IMR-90 (cell line): ENCODE data around the gene TULP4. TPM values are rescaled to one million over a fixed set of nuclear protein-coding genes. Genes with fewer than 3 reads are reported as not detected.

ENCODE experiments used
- ATAC-seq: fragments of 200-7000 bp; cut with Tn5 transposase; 2 replicates; pipeline ENCODE4 v1.9.1; 2020; ENCODE audit warnings: low read depth, mild to moderate bottlenecking, moderate library complexity
- BruUV-seq: library from RNA; stranded (reverse); fragments of 400-500 nt; replicated peaks from 2 replicates; lab custom pipeline; 2021; lab: Mats Ljungman, UMichigan
- CTCF ChIA-PET: fragments of 300-600 bp; formaldehyde crosslinking; extraction: SDS; loops from one replicate; lab custom pipeline; 2021; ENCODE audit warnings: antibody characterized with exemption; lab: Yijun Ruan, JAX
- POLR2A ChIA-PET: fragments of 300-600 bp; sonication (Branson Sonifier 250); formaldehyde crosslinking; loops from one replicate; lab custom pipeline; 2022; ENCODE audit warnings: antibody characterized with exemption; ENCODE audit not compliant: unreplicated experiment; lab: Charles Lee
- DNase-seq: peaks from one replicate; pipeline ENCODE4 v3.0.0; 2013
- H2AFZ ChIP-seq: replicated peaks from 2 replicates; pipeline ENCODE3; 2013; ENCODE audit warnings: low read length, mild to moderate bottlenecking; ENCODE audit not compliant: poor library complexity
- H2AK5ac ChIP-seq: 2 replicates; pipeline ENCODE4 v1.6.1; 2013; ENCODE audit warnings: low read depth, low read length, inconsistent platforms
- H2AK9ac ChIP-seq: replicated peaks from 2 replicates; pipeline ENCODE3; 2013; ENCODE audit warnings: mild to moderate bottlenecking, low read depth, low read length, moderate library complexity; ENCODE audit not compliant: poor library complexity
- H2BK120ac ChIP-seq: 2 replicates; pipeline ENCODE4 v1.6.1; 2013; ENCODE audit warnings: low read depth, low read length, inconsistent platforms
- H2BK15ac ChIP-seq: 3 replicates; pipeline ENCODE4 v1.6.1; 2013; ENCODE audit warnings: low read depth, low read length, inconsistent platforms
- H2BK20ac ChIP-seq: 2 replicates; pipeline ENCODE4 v1.6.1; 2013; ENCODE audit warnings: low read depth, mild to moderate bottlenecking, inconsistent platforms, low read length, moderate library complexity
- H2BK5ac ChIP-seq: 2 replicates; pipeline ENCODE4 v1.6.1; 2013; ENCODE audit warnings: mild to moderate bottlenecking, low read depth, low read length, inconsistent platforms; ENCODE audit not compliant: poor library complexity, severe bottlenecking
- H3K14ac ChIP-seq: replicated peaks from 2 replicates; pipeline ENCODE4 v1.6.1; 2013; ENCODE audit warnings: low read depth, low read length, inconsistent platforms
- H3K18ac ChIP-seq: 2 replicates; pipeline ENCODE4 v1.6.1; 2013; ENCODE audit warnings: low read depth, low read length, control low read depth
- H3K23ac ChIP-seq: 2 replicates; pipeline ENCODE4 v1.6.1; 2013; ENCODE audit warnings: low read depth, low read length, inconsistent platforms
- H3K27ac ChIP-seq: 2 replicates; pipeline ENCODE4 v1.5.1; 2013; ENCODE audit warnings: mild to moderate bottlenecking, control low read depth, low read length; ENCODE audit not compliant: insufficient read depth
- H3K27me3 ChIP-seq: 2 replicates; pipeline ENCODE4 v1.6.1; 2013; ENCODE audit warnings: low read length; ENCODE audit not compliant: control insufficient read depth, insufficient read depth
- H3K36me3 ChIP-seq: 2 replicates; pipeline ENCODE4 v1.6.1; 2013; ENCODE audit warnings: low read length, mixed read lengths; ENCODE audit not compliant: control insufficient read depth, insufficient read depth
- H3K4ac ChIP-seq: 2 replicates; pipeline ENCODE4 v1.6.1; 2013; ENCODE audit warnings: low read depth, low read length, inconsistent platforms
- H3K4me1 ChIP-seq: 2 replicates; pipeline ENCODE4 v1.6.1; 2013; ENCODE audit warnings: low read length, mixed read lengths; ENCODE audit not compliant: control insufficient read depth, insufficient read depth
- H3K4me2 ChIP-seq: 2 replicates; pipeline ENCODE4 v1.6.1; 2013; ENCODE audit warnings: low read depth, mild to moderate bottlenecking, control low read depth, low read length, moderate library complexity
- H3K4me3 ChIP-seq: 2 replicates; pipeline ENCODE4 v1.5.1; 2013; ENCODE audit warnings: low read depth, mild to moderate bottlenecking, control low read depth, low read length, moderate library complexity; ENCODE audit not compliant: insufficient read depth
- H3K56ac ChIP-seq: 2 replicates; pipeline ENCODE4 v1.6.1; 2013; ENCODE audit warnings: low read length, inconsistent platforms; ENCODE audit not compliant: insufficient read depth; ENCODE audit errors: extremely low read depth
- H3K79me1 ChIP-seq, 2 experiments: 2 replicates each; pipeline ENCODE4 v1.6.1; 2013; ENCODE audit warnings: low read length in 2 of 2, inconsistent platforms in 1 of 2, low read depth in 1 of 2
- H3K9ac ChIP-seq: 2 replicates; pipeline ENCODE4 v1.6.1; 2013; ENCODE audit warnings: low read depth, low read length, control low read depth
- H3K9me1 ChIP-seq: 2 replicates; pipeline ENCODE4 v1.6.1; 2013; ENCODE audit warnings: low read length, inconsistent platforms; ENCODE audit not compliant: insufficient read depth
- H3K9me3 ChIP-seq: 2 replicates; pipeline ENCODE4 v1.6.1; 2013; ENCODE audit warnings: low read length; ENCODE audit not compliant: control insufficient read depth, insufficient read depth
- H4K20me1 ChIP-seq: 2 replicates; pipeline ENCODE4 v1.6.1; 2013; ENCODE audit warnings: low read length, inconsistent platforms; ENCODE audit not compliant: insufficient read depth
- H4K5ac ChIP-seq: 2 replicates; pipeline ENCODE4 v1.6.1; 2013; ENCODE audit warnings: mild to moderate bottlenecking, low read depth, low read length, control low read depth
- H4K8ac ChIP-seq, 2 experiments: 2 replicates each; pipeline ENCODE4 v1.6.1; 2013; ENCODE audit warnings: low read depth in 2 of 2, low read length in 2 of 2, control low read depth in 1 of 2, inconsistent platforms in 1 of 2
- H4K91ac ChIP-seq: 2 replicates; pipeline ENCODE4 v1.6.1; 2013; ENCODE audit warnings: low read depth, low read length, inconsistent platforms; ENCODE audit not compliant: insufficient read depth
- BHLHE40 ChIP-seq: fragments of 150-350 bp; IDR thresholded peaks from 2 replicates; pipeline ENCODE4 v1.6.1; 2016; ENCODE audit warnings: mild to moderate bottlenecking, low read depth, low read length
- CEBPB ChIP-seq: IDR thresholded peaks from 2 replicates; pipeline ENCODE4 v1.6.1; 2012; ENCODE audit warnings: low read depth, low read length, improper control_type of control experiment
- CHD1 ChIP-seq: IDR thresholded peaks from 2 replicates; pipeline ENCODE4 v1.6.1; 2012; ENCODE audit warnings: low read depth, low read length, improper control_type of control experiment
- FOS ChIP-seq: fragments of 150-350 bp; IDR thresholded peaks from 2 replicates; pipeline ENCODE4 v1.6.1; 2016; ENCODE audit warnings: low read depth, low read length
- MAFK ChIP-seq: IDR thresholded peaks from 2 replicates; pipeline ENCODE4 v1.6.1; 2012; ENCODE audit warnings: low read depth, low read length, improper control_type of control experiment
- MXI1 ChIP-seq: IDR thresholded peaks from 2 replicates; pipeline ENCODE4 v1.6.1; 2012; ENCODE audit warnings: low read depth, mild to moderate bottlenecking, low read length, moderate library complexity, borderline replicate concordance
- NFE2L2 ChIP-seq: fragments of 150-350 bp; IDR thresholded peaks from 2 replicates; pipeline ENCODE4 v1.6.1; 2016; ENCODE audit warnings: low read depth, mild to moderate bottlenecking, low read length
- POLR2A ChIP-seq: IDR thresholded peaks from 2 replicates; pipeline ENCODE4 v1.6.1; 2012; ENCODE audit warnings: mild to moderate bottlenecking, low read depth, low read length
- RAD21 ChIP-seq: IDR thresholded peaks from 2 replicates; pipeline ENCODE4 v1.6.1; 2012; ENCODE audit warnings: low read length, improper control_type of control experiment
- RCOR1 ChIP-seq: IDR thresholded peaks from 2 replicates; pipeline ENCODE4 v1.6.1; 2012; ENCODE audit warnings: mild to moderate bottlenecking, low read length, improper control_type of control experiment; ENCODE audit not compliant: insufficient replicate concordance
- RFX5 ChIP-seq: IDR thresholded peaks from 2 replicates; pipeline ENCODE4 v1.8.0; 2012; ENCODE audit warnings: low read depth, mild to moderate bottlenecking, low read length, moderate library complexity
- SMC3 ChIP-seq: fragments of 150-350 bp; IDR thresholded peaks from 2 replicates; pipeline ENCODE4 v1.6.1; 2016; ENCODE audit warnings: low read depth, mild to moderate bottlenecking, antibody characterized with exemption, low read length, moderate library complexity
- WGBS, 2 experiments: methylation state at CpG; one replicate each; pipeline versions ENCODE4 v1.1.5 to v1.1.7; 2013; ENCODE audit warnings: missing lambda C conversion rate in 2 of 2; ENCODE audit not compliant: insufficient read length in 1 of 2; ENCODE audit errors: extremely low coverage in 2 of 2; 5-methylcytosine and 5-hydroxymethylcytosine counted together
- dilution Hi-C: fragments of 300-500 bp; cut with HindIII; formaldehyde crosslinking; loops from one replicate; pipeline ENCODE4 v1.14.3; 2018; ENCODE audit warnings: low sequenced_read_pairs; ENCODE audit not compliant: unreplicated experiment
- in situ Hi-C: fragments of 300-500 bp; cut with MboI; formaldehyde crosslinking; loops from 3 replicates; pipeline ENCODE4 v1.14.3; 2019; ENCODE audit warnings: low sequenced_read_pairs, inconsistent platforms, mixed read lengths
- intact Hi-C: fragments of 100-400 bp; cut with micrococcal nuclease; formaldehyde crosslinking; loops from 2 replicates; pipeline ENCODE4 v1.10.0; 2022
- polyA plus RNA-seq, 3 experiments: library from polyadenylated mRNA; depleted of rRNA; stranded (reverse); fragments of >200 nt; gene quantifications; 2 replicates each; pipeline ENCODE4 v1.2.3, GENCODE V29; 2012; ENCODE audit warnings: low replicate concordance in 1 of 3
- total RNA-seq: library from RNA; depleted of rRNA; stranded (reverse); fragments of >200 nt; gene quantifications from 2 replicates; pipeline ENCODE4 v1.2.3, GENCODE V29; 2012
- TF ChIP-seq, protein P1 (sequence below): fragments of 150-350 bp; IDR thresholded peaks from 2 replicates; pipeline ENCODE4 v1.6.1; 2017; ENCODE audit warnings: mild to moderate bottlenecking, antibody characterized with exemption, low read length, low read depth

TULP4 gene
- total and polyA plus RNA-seq, 2 of the 4 experiments (the other 2 are of a cell fraction): 8.1 to 30.6 TPM

DNA sequence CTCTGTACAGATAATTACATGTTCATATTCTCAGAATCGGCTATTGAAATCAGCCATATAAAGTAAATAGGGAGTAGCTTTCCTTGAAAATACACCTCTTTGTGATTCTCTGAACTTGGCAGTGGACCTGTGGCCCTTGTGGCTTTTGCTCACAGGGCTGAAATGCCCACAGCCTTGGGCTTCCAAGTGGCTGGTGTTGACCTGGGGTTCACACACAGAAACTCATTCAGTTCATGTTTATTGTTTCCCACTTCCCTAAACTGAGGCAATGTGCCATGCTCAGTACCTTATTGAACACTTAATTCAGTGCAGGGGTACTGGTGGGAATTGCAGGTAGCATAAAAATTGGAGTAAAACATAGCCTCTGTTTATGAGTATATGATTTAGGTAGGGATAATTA is 19.1 kb upstream of the TULP4 start:
- ATAC-seq (no peak), DNase-seq (no peak)
- intact Hi-C loops: no loop called here
- Histone ChIP-seq H4K91ac (no peak overlapping the region), H4K20me1 (peaks cover 9% of the 10 kb centered on the region), H3K4ac (no peak overlapping the region), H3K9ac (no peak overlapping the region), H2BK15ac (no peak overlapping the region), H4K5ac (no peak overlapping the region), H3K9me1 (no peaks in the 10 kb centered on the region), H3K27me3 (no peaks in the 10 kb centered on the region), H3K56ac (no peak overlapping the region), H3K14ac (no peak overlapping the region), H3K18ac (no peak overlapping the region), H3K4me2 (no peak overlapping the region), H3K4me1 (no peaks in the 10 kb centered on the region), H3K4me3 (no peak overlapping the region), H4K8ac (no peak overlapping the region), H2BK120ac (no peak overlapping the region), H2AK9ac (no peak overlapping the region), H2AFZ (no peak overlapping the region), H2AK5ac (no peak overlapping the region), H3K79me1 (peaks cover 10 to 17% of the 10 kb centered on the region in 2 experiments; a peak in 3 of 4 replicates), H2BK5ac (no peak overlapping the region), H3K36me3 (peaks cover 5% of the 10 kb centered on the region; the same call in 1 of the 2 replicates), H3K27ac (no peak overlapping the region), H2BK20ac (no peak overlapping the region), H3K9me3 (peaks cover 6% of the 10 kb centered on the region), H3K23ac (no peak overlapping the region)
- no TSS peak for BruUV-seq
- no CpG with 5 or more reads among the region's 1 CpG for WGBS, 2 experiments
- POLR2A ChIA-PET: no interaction called here
- no peak for TF ChIP-seq POLR2A
- TF ChIP-seq MXI1: no peak
- no peak for TF ChIP-seq RFX5
- TF ChIP-seq MAFK: no peak
- TF ChIP-seq FOS: no peak
- TF ChIP-seq RCOR1: no peak
- no peak for TF ChIP-seq RAD21
- no peak for TF ChIP-seq BHLHE40
- no peak for TF ChIP-seq CHD1
- TF ChIP-seq, protein P1, sequence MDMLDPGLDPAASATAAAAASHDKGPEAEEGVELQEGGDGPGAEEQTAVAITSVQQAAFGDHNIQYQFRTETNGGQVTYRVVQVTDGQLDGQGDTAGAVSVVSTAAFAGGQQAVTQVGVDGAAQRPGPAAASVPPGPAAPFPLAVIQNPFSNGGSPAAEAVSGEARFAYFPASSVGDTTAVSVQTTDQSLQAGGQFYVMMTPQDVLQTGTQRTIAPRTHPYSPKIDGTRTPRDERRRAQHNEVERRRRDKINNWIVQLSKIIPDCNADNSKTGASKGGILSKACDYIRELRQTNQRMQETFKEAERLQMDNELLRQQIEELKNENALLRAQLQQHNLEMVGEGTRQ: no peak
- TF ChIP-seq NFE2L2: no peak
- no peak for TF ChIP-seq CEBPB
- TF ChIP-seq SMC3: no peak
- dilution Hi-C loops: no loop called here
- in situ Hi-C loops: no loop called here
- CTCF ChIA-PET: no interaction called here
